ENCODE data around the gene CCT4.

DNA sequence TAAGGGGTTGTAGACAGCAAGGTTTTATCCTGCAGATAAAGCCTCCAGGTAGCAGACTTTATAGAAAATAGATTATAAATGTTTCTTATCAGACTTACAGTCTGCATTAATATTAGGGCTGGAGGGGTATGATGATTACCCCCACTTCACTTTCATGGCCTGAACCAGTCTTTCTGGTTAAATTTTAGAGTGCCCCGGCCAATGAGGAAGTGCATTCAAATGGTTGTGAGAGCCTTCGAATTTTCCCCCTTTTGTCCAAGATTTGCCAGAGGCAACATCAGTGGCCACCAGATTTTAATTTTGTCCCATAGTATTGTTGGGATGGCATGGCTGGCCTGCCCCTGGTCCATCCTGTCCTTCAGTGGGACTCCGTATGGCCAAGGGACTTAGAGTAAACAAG is 48.6 kb upstream of the CCT4 start:
- TF ChIP-seq CTCF (IDR thresholded peaks at IDR 0.05) (no peak), POLR2A (IDR thresholded peaks at IDR 0.05) (no peak)

Data from uterus (tissue), 2 donors.